NCI-H524 (cell line): ENCODE measurements around the gene CDS2.
"Not testable (repeated sequence)": the region's sequence is repeated elsewhere in the genome, so short reads cannot be mapped to it uniquely, and the experiment has no call there.

Source experiments
- DNase-seq, 2 experiments: peaks; one replicate each; lab custom pipeline; 2025; lab: John Stamatoyannopoulos, UW

CDS2 gene

DNA sequence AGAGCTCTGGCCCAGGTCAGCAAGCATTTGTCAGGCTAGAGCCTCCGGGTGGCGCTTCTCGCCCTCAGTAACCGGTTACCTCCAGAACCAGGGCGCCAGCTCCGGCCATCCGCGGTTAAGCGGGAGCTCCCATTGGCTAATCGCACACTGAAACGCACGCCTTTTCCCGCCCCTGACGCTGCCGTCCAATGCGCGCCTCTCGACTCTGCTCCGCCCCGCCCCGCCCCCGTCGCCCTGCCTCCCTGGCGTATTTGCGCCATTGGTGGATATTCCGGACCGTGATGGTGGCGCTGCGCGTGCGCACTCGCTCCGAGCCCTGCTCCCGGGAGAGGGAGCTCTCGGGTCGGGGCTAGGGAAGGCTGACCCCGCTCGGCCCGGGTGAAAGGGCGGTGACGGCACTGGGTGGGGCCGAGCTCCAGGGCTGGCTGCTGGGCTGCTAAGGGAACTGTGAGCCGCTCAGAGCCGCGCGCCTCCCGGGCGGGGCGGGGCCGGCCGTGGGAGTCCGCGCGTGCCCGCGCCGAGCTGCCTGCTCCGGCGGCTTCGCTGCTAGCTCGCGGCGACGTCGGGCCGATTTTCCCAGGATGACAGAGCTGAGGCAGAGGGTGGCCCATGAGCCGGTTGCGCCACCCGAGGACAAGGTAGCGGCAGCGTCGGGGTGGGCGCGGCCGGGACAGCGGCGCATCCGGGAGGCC is at the start of gene CDS2:
Gene CDS2 (plus strand): TSS at position 497 of the 692 bp plus-strand sequence. CDS start 85 bp downstream, at position 582.
- DNase-seq = peak; percentile 99

DNA sequence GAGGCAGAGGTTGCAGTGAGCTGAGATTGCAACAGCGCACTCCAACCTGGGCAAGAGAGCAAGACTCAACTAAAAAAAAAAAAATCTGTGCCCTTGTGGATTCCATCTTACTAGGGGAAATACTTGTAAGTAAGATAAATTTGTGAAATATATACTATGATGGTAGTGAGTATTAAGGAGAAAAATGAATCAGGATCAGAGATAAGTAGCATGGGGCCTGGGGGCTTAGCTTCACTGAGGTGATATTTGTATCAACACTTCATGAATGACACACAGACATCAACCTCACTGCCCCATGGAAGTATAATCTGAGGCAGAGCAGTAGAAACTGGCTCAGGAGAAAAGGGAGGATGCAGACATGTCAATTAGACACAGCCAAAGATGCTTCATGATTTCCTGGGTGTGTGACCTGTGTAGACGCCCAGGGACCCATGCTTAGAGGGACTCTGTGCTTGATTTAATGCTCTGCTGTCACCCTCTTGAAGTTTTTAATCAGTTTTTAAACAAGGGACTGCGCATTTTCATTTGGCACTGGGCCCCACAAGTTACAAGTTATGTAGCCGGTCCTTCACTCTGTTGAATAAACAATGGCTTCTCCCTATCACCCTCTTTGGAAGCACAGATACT is 48.9 kb upstream of the CDS2 start:
- DNase-seq = no peak

DNA sequence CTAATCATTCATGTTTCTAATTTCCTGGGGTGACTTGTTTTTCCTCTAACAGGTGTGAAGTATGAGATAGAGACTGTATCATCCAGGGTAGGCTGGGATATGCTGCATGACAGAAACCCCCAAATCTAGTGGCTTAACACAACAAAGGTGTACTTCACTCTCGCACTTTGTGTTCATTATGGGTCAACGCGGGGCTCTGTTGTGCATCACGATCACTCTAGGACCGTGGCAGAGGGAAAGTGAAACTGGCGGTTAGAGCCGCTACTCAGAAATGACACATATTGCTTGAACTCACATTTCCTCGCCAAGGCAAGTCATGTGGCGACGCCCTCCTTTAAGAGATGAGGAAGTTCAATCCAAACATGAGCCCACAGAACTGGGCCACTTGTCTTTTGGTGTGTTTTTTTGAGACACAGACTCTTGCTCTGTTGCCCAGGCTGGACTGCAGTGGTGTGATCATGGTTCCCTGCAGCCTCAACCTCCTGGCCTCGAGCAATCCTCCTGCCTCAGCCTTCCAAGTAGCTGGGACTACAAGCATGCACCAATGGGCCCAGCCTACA is 48.3 kb upstream of the CDS2 start:
- DNase-seq = no peak

DNA sequence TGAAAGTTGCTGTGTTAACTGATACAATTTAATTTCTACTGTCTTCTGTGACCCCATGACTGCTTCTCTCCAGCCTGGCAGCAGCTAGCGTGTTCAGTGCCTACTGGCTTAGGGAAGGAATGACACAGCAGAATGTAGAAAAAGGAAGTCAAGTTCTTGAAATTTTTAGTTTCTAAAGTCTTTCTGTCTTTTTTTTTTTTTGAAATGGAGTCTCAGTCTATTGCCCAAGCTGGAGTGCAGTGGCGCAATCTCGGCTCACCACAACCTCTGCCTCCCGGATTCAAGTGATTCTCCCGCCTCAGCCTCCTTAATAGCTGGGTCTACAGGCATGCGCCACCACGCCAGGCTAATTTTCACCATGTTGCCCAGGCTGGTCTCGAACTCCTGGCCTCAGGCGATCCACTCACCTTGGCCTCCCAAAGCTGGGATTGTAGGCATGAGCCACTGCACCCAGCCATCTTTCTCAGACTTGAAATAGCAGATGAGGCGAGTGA is 46.4 kb upstream of the CDS2 start:
- DNase-seq = no peak

DNA sequence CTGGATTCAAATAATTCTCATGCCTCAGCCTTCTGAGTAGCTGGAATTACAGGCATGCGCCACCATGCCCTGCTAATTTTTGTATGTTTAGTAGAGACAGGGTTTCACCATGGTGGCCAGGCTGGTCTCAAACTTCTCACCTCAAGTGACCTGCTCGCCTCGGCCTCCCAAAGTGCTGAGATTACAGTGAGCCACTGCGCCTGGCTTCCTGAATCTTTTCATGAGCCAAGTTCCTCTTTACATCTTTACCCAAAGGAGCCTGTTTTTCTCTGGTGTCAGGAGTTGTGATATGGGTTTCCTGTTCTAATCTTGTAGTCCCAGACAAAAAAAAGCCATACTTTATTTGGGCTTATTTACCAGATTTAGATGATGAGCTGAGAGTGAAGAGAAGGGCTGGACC is 41.4 kb upstream of the CDS2 start:
- no peak for DNase-seq

DNA sequence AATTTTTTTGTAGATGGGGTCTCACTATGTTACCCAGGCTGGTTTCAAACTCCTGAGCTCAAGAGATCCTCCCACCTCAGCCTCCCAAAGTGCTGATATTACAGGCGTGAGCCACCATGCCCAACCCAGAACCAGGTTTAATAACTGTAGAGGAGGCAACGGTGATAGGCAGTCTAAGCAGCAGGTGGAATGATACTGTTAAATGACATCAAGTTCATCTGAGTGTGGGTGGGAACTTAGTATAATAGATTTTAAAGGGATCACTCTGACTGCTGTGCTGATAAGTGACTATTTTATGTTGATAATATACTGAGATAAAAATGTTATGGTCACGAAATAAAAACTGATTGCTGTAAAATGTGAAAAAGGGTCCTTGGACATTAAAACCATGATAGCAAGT is 38.1 kb upstream of the CDS2 start:
- no peak for DNase-seq

DNA sequence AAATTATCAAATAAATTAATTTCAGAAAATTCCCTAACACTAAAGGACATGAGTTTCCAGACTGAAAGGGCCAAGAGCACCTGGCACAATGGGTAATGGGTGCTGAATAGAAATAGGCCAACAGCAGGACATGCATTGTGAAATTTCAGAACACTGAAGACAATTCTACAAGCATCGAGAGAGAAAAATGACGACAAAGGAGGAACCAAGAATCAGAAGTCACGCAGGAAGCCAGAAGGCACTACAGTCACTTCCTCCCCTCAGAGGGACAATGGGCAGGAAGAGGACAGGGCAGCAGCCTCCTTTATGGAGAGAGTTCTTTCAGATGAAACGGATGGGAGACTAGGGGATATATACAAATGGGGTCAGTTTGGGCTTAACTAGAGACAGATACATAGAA is 36.6 kb upstream of the CDS2 start:
- DNase-seq = no peak

DNA sequence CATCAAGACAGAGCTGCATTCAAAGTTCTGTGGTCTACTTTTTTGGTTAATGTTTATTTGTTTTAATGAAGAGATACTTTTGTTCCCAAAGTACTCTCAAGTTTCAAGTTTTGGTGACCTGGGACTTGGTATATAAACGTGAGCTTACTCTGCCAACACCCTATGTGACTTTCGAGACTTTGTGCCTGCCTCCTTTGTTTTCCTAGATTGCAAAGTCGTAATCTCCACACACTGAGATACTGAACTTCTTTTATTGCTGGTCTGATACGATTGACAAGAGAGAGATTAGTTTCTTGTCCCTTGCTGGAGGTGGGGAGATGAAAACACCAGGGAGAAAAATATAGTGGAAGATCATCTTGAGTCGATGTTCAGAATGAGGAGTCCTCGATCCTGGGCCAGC is 34.9 kb upstream of the CDS2 start:
- no peak for DNase-seq

DNA sequence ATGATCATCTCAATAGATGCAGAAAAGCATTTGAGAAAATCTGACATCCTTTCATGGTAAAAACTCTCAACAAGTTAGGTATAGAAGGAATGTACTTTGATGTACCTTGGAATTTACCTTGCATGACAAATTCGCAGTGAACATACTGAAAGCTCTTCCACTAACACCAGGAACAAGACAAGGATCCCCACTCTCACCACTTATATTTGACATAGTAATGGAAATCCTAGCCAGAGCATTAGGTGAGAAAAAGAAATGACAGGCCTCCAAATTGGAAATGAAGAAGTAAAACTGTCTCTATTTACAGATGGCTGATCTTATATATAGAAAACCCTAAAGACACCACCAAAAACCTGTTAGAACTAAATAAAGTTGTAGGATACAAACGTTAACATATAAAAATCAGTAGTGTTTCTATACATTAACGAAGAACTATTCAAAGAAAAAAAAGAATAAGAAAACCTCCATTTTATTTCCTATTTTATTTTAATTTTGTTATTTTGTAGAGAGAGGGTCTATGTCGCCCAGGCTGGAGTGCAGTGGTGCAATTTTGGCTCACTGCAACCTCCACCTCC is 34.0 kb upstream of the CDS2 start:
- no peak for DNase-seq

DNA sequence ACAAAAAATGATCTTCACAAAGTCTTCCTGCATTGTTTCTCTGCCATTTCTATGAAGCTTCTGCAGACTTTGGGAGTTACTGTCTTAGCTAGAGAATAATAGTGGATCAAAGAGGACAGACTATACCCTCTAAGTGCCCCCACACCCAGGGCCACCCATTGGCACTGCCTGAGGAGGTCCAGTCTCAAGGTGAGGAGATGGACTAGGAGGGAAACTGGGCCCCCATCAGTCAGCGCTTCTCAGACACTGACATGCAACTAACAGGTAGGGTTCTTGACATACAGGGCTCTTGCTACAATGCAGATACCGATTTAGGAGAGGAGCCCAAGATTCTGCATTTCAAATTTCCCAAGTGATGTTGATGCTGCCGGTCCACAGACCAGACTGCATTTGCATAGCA is 31.4 kb upstream of the CDS2 start:
- no peak for DNase-seq

DNA sequence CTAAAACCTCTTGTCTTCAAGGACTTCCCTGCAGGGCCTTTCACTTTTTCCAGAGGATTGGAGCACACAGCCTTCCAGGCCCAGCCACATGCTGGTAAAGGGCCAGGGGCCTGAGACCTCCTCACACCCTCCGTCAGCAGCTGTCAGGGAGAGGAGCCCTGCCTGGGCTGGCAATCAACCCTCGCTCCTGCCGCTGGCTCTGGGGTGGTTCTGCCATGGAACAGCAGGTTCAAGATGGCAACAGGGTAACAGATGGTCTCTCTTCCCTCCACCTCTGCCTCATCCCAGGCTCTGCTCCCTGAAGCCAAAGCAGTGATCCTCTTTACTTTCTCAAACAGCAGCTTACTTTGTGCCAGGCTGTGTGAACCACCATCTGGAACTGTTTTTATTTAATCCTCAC is 30.9 kb upstream of the CDS2 start:
- peak; percentile 97 to 99 for DNase-seq

DNA sequence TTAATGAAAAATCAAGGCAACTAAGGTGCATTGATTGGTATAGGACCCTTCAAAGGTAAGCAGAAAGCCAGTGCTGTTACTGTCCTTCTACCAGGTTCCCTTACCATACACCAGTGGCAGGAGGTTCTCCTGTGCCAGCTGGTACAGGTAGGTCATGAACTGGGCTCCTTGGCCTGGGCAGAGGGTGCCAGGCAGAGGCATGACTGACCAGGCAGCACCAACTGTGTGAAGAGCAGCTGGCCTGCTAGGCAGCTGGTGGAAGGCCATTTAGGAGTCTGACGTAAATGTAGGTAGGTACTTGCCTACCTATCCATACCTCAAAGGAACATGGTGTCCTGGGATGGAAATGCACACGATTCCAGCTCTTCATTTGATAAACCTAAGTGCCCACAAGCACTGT is 30.3 kb upstream of the CDS2 start:
- peak; percentile 58 to 67 for DNase-seq

DNA sequence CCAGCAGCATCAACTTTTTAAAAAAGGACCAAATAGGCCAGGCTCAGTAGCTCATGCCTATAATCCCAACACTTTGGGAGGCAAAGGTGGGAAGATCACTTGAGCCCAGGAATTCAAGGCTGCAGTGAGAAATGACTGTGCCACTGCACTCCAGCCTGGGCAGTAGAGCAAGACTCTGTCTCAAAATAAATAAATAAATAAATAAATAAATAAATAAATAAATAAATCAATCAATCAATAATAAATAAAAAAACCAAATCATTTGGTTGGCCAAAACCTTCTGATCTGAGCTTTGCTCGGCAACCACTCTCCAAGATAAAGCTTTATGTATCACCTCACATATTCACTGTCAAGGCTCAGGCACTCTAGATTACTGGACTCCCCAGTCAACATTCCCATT is 27.8 kb upstream of the CDS2 start:
- not testable (repeated sequence) for DNase-seq

DNA sequence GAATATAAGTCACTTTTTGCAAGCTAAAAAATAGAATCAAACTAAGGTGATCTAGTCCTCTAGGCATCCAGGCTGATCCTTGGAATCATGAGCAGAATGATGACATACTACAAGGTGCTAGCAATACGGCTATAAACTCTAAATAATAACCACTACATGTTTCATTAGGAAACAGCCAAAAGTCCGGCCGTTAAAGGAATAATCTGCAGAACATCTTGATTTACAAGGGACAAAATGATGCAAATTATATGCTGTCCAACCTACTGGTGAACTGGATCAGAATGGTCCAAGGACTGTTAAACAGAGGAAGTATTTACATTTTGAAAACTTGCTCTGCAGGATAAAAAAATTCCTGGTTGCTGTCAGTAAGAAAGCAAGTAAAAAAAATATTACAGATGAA is 26.9 kb upstream of the CDS2 start:
- DNase-seq = not testable (repeated sequence)

DNA sequence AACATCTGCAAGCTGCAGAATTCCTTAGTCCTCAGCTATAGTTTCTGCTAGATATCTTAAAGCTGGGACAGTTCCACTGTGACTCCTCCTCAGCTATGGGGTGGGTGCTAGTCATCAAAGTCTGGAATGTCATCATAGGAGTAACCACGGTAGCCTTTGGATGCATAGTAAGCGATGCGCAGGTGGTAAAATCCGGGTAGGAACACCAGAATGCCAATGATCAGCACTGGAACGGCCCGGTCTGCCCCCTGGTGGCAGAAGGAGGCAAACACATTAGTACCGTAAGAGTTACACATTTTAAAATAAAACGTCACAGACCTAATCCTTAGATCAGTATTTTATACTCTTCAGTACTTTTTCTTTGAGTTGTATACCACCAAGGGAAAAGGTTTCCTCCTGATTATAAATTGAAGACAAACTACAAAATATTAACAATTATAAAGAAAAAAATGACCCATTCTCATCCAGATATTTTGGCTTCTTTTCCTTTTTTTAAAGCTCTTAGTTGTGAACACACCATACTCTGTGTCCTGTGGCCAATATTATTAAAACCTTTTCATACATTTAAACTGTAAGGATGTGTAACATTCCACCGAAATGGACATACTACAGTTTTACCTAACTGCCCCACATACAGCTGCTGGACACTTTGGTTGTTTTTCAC is 26.0 kb upstream of the CDS2 start:
- peak; percentile 38 to 73 for DNase-seq

DNA sequence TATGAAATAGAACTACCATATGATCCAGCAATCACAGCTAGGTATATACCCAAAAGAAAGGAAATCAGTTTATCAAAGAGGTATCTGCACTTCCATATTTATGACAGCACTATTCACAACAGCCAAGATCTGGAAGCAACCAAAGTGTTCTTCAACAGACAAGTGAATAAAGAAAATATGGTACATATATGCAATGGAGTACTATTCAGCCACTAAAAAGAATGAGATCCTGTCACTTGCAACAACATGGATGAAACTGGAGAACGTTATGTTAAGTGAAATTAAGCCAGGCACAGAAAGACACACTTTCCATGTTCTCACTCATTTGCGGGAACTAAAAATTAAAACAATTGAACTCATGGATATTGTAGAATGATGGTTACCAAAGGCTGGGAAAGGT is 22.3 kb upstream of the CDS2 start:
- no peak for DNase-seq

DNA sequence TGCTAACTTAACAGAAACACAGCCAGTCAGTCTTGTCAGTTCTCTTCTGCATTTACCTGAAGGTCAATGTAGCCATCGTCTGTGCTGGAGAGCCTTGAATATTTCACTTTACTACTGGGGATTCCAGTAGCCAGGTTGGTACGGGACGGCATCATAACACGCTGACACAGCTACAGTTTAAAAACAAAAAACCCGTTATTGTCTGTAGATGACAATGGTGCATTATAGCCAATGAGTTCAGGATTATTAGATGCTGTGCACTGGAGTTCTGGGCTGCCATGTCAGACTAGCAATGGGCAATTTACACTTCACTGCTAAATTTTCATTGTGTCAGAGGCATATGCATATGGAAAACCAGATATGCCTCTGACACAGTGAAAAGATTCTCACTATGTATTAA is 17.5 kb upstream of the CDS2 start:
- no peak for DNase-seq

DNA sequence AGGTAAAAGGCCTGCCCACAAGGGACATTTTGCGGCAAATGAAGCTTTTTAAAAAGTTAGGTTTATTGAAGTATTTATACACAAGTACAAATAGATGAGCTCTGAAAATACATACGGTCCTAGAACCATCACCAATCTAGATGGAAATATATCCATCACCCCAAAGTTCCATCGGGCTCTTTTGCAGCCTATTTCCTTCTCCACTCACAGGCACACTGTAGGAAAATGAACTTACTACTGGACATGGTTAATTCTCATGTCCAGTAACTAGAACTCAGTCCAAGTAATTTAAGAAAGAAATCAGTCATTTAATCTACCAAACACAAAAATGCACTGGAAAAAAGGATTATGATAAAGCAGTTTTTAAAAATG is 13.2 kb upstream of the CDS2 start:
- DNase-seq = no peak

DNA sequence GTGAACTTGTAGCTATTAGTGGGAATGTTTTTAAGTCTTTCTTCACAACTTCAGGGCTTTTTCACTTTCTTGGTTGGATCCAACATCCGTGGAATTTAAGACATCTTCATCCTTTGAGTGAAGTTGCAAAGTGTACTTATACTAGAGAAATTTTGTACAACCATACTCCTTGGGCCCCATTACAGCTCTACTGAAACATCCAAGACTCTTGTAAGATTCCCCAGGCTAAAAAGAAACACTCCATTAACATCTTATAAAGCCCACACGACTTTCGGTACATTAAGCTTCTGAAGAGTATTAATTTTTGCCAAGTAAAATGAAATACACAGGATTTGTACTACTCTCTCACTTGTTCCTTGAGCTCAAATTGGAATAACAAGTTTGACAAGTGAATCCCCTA is 12.4 kb upstream of the CDS2 start:
- DNase-seq = no peak

DNA sequence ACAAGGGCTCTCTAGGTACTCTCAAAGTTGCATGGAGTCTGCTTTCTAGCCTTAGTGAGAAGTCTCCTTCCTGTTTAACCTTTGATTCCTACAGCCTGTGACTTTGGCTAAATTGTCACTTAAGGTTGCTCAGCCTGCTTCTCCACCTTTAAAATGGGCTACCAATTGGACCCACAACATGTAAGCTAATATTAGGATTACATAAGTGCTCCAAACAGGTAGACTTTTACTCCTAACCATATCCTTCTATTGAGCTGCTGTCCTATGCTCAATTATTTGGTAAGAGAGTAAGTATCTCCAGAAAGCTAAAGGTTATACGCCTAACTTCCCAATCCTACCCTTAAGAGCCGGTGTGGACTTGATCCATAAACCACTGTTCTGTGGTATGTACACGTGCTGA is 9.9 kb upstream of the CDS2 start:
- no peak for DNase-seq

DNA sequence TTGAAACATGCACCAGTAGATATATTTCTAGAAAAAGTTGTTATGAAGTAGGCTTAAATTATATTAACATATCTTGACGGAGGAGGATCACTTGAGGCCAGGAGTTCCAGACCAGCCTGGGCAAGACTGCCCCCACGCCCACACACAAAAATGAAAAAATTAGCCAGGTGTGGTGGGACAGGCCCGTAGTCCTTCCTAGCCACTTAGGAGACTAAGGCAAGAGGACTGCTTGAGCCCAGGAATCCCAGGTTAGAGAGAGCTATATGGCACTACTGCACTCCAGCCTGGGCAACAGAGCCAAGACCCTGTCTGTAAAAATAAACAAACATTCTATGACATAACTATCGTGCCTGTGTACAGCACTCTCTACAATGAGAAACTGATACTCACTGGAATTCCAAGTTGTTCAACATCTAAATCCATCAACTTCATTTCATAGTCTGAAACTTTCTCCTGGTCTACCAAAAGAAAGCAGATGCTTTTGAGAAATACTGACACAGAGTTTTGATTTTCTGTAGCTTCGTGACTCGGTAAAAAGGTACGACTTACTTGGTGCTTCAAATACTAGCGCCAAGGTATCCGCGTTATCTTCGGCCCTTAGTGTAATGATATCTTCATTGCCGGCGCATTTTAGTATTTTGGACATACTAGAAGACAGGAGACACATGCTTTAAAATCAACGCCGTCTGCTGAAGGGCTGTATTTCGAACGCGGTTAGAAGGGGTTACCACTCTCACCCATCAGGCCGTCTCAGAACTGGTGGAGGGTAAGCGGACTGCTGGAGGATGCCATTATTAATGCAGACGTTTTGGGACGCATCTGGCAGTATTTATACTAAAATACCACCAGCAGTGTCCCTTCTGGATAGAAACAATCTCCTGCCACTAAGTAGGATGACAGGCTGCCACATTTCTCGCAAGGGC is 8.3 kb upstream of the CDS2 start:
- DNase-seq = peak in 1 of 2 experiments; percentile 10

DNA sequence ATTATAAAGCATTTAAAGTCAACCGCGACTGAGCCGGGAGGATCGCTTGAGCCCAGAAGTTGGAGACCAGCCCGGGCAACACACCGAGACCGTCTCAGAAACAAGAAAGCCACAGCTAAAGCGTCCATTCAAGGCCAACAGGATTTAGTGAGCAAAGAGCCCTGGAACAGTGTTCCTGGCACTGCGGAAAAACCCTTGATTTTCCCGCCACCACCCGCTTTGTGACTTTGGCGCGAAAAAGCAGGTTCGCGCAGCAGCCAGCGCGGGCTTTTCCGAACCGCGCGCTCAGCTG is 7.7 kb upstream of the CDS2 start:
- DNase-seq = no peak
